Astrocyte (in vitro differentiated cells and primary cell): ENCODE data around the gene NTN1. TPM values are rescaled to one million over a fixed set of nuclear protein-coding genes. Genes with fewer than 3 reads are reported as not detected.

ENCODE experiments used
- DNase-seq: peaks from one replicate; pipeline ENCODE4 v3.0.0-alpha.2; 2010; ENCODE audit warnings: low read depth
- FAIRE-seq: peaks from 2 replicates; lab custom pipeline; 2011; peaks lifted over from hg19 to GRCh38; lab: Jason Lieb, UNC
- H2AFZ ChIP-seq: 2 replicates; pipeline ENCODE4 v1.6.0; 2012; ENCODE audit warnings: low read depth, low read length, inconsistent platforms
- H3K27ac ChIP-seq: 2 replicates; pipeline ENCODE4 v1.5.1; 2011; ENCODE audit warnings: low read depth, low read length, inconsistent platforms
- H3K27me3 ChIP-seq: 2 replicates; pipeline ENCODE4 v1.6.0; 2011; ENCODE audit warnings: low read length, inconsistent platforms; ENCODE audit not compliant: insufficient read depth
- H3K36me3 ChIP-seq: 2 replicates; pipeline ENCODE4 v1.5.1; 2011; ENCODE audit warnings: low read length, inconsistent platforms; ENCODE audit not compliant: insufficient read depth
- H3K4me1 ChIP-seq: 2 replicates; pipeline ENCODE4 v1.5.1; 2011; ENCODE audit warnings: low read length, inconsistent platforms; ENCODE audit not compliant: insufficient read depth
- H3K4me2 ChIP-seq: 2 replicates; pipeline ENCODE4 v1.6.0; 2012; ENCODE audit warnings: low read length, inconsistent platforms
- H3K4me3 ChIP-seq: 2 replicates; pipeline ENCODE4 v1.5.1; 2011; ENCODE audit warnings: low read depth, mild to moderate bottlenecking, low read length, inconsistent platforms; ENCODE audit not compliant: insufficient read depth
- H3K79me2 ChIP-seq: 2 replicates; pipeline ENCODE4 v1.6.0; 2012; ENCODE audit warnings: mild to moderate bottlenecking, low read length, inconsistent platforms; ENCODE audit not compliant: insufficient read depth
- H3K9ac ChIP-seq: 2 replicates; pipeline ENCODE4 v1.6.0; 2012; ENCODE audit warnings: mild to moderate bottlenecking, low read length, inconsistent platforms
- H3K9me3 ChIP-seq: 2 replicates; pipeline ENCODE4 v1.5.1; 2012; ENCODE audit warnings: low read depth, mild to moderate bottlenecking, low read length, inconsistent platforms; ENCODE audit not compliant: insufficient read depth
- H4K20me1 ChIP-seq: 2 replicates; pipeline ENCODE4 v1.6.0; 2012; ENCODE audit warnings: low read length, inconsistent platforms; ENCODE audit not compliant: insufficient read depth
- H3K27ac Mint-ChIP-seq: one replicate; pipeline ENCODE4 v1.8.0; 2021; ENCODE audit warnings: mild to moderate bottlenecking, mixed read lengths; ENCODE audit not compliant: unreplicated experiment
- H3K27me3 Mint-ChIP-seq: one replicate; pipeline ENCODE4 v1.8.0; 2021; ENCODE audit warnings: low read depth, mixed read lengths; ENCODE audit not compliant: unreplicated experiment
- H3K36me3 Mint-ChIP-seq: one replicate; pipeline ENCODE4 v1.8.0; 2021; ENCODE audit warnings: low read depth, mixed read lengths; ENCODE audit not compliant: unreplicated experiment
- H3K4me1 Mint-ChIP-seq: one replicate; pipeline ENCODE4 v1.8.0; 2021; ENCODE audit warnings: low read depth, mixed read lengths; ENCODE audit not compliant: unreplicated experiment
- H3K4me3 Mint-ChIP-seq: one replicate; pipeline ENCODE4 v1.8.0; 2021; ENCODE audit warnings: mild to moderate bottlenecking, moderate library complexity, mixed read lengths; ENCODE audit not compliant: unreplicated experiment
- H3K9me3 Mint-ChIP-seq: one replicate; pipeline ENCODE4 v1.8.0; 2021; ENCODE audit warnings: mild to moderate bottlenecking, mixed read lengths; ENCODE audit not compliant: unreplicated experiment
- EZH2 ChIP-seq: IDR thresholded peaks from 2 replicates; pipeline ENCODE4 v1.6.1; 2012; ENCODE audit warnings: mild to moderate bottlenecking, low read length, inconsistent platforms; ENCODE audit not compliant: insufficient read depth
- total RNA-seq: library from RNA; stranded (reverse); gene quantifications from 2 replicates; pipeline ENCODE4 v1.2.1, GENCODE V29; 2021
- TF ChIP-seq, protein P1 (sequence below): IDR thresholded peaks from 2 replicates; pipeline ENCODE4 v1.5.1; 2011; ENCODE audit warnings: low read depth, mild to moderate bottlenecking, inconsistent platforms, low read length, moderate library complexity; ENCODE audit not compliant: insufficient read depth

Gene NTN1
- total RNA-seq, 1 donor from 2014 or later, result 9.8 TPM

DNA sequence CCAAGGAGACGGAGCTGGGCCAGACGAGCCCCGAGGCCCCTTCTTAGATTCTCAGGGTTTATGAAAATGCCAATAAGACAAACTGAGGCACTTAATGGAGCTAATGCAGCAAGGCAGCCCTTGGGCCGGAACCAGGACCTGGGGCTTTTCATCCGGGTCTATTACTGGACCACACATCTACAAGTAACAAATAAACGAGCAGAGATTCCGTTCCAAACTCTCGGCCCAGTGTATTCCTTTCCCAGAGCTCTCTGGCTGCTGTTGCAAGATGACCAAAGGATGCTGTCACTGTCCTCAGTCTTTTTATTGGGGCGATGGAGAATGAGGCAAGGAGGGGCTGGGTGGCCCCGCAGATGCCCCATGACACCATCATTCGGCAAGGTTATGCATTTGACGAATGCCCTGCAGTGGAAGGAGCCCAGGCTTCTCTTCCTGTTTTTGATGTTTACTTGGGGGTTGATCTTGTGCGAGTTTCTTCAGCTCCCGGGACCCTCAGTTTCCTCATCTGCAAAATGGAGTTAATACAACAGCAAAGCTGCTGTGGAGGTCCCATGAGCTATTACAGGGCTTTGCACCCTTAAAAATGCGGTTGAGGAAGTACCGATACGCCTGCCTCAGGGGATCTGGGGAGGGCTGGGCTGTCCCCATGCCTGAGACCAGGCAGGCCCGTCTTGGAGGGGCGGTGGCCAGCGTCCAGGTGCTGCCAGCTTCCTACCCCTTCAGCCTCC is 1.1 kb upstream of the NTN1 start:
- Histone ChIP-seq H3K4me3 (peak overlapping the region; percentile 54), H4K20me1 (peaks cover 17% of the 10 kb centered on the region)
- TF ChIP-seq, protein P1, sequence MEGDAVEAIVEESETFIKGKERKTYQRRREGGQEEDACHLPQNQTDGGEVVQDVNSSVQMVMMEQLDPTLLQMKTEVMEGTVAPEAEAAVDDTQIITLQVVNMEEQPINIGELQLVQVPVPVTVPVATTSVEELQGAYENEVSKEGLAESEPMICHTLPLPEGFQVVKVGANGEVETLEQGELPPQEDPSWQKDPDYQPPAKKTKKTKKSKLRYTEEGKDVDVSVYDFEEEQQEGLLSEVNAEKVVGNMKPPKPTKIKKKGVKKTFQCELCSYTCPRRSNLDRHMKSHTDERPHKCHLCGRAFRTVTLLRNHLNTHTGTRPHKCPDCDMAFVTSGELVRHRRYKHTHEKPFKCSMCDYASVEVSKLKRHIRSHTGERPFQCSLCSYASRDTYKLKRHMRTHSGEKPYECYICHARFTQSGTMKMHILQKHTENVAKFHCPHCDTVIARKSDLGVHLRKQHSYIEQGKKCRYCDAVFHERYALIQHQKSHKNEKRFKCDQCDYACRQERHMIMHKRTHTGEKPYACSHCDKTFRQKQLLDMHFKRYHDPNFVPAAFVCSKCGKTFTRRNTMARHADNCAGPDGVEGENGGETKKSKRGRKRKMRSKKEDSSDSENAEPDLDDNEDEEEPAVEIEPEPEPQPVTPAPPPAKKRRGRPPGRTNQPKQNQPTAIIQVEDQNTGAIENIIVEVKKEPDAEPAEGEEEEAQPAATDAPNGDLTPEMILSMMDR, result no peak
- no peak for TF ChIP-seq EZH2

DNA sequence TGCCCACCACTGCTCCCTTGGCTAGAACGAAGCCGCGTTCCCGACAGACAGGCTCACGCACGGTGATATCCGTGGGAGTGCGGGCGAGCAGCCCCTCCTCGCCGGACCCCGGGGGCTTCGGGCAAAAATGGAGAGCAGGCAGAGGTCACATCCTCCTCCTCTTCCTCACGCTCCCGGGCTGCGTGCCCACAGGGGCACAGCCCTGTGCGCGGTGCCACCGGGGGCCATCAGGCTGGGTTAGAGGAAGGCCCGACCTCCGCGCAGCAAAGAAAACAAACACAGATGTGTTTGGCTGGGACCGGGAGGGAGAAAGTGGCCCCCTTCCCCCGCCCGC is 519 bp upstream of the NTN1 start:
- Mint-ChIP-seq H3K4me3 (no peak overlapping the region), H3K36me3 (no peaks in the 10 kb centered on the region), H3K9me3 (no peaks in the 10 kb centered on the region), H3K27ac (no peak overlapping the region), H3K4me1 (peaks cover 2% of the 10 kb centered on the region), H3K27me3 (peaks cover 43% of the 10 kb centered on the region)
- peak overlapping the region; percentile 88 for H3K4me2 ChIP-seq
- H3K27me3 ChIP-seq, result peaks cover 49% of the 10 kb centered on the region
- H3K4me3 ChIP-seq, result peak overlapping the region; percentile 54
- peaks cover 12% of the 10 kb centered on the region for H3K4me1 ChIP-seq
- H3K9ac ChIP-seq, result peak overlapping the region; percentile 57
- H3K9me3 ChIP-seq, result peaks cover 2% of the 10 kb centered on the region
- no peaks in the 10 kb centered on the region for H3K79me2 ChIP-seq
- TF ChIP-seq EZH2, result no peak
- TF ChIP-seq, protein P1, result no peak
- FAIRE-seq, result no peak
- no peaks in the 10 kb centered on the region for H3K36me3 ChIP-seq
- H3K27ac ChIP-seq, result no peak overlapping the region
- DNase-seq, result no peak
- peaks cover 17% of the 10 kb centered on the region for H4K20me1 ChIP-seq
- H2AFZ ChIP-seq, result peak overlapping the region; percentile 52

More for the DNA sequence above, 1.1 kb upstream of the NTN1 start:
- FAIRE-seq (no peak), DNase-seq (no peak)
- Histone ChIP-seq H3K36me3 (no peaks in the 10 kb centered on the region), H3K9ac (peak overlapping the region; percentile 57), H3K4me1 (peaks cover 12% of the 10 kb centered on the region), H3K4me2 (peak overlapping the region; percentile 88), H2AFZ (no peak overlapping the region), H3K27ac (no peak overlapping the region), H3K79me2 (no peaks in the 10 kb centered on the region), H3K27me3 (peaks cover 49% of the 10 kb centered on the region), H3K9me3 (peaks cover 2% of the 10 kb centered on the region)
- peak overlapping the region; percentile 8 for H3K27ac Mint-ChIP-seq
- H3K36me3 Mint-ChIP-seq, result no peaks in the 10 kb centered on the region
- peaks cover 2% of the 10 kb centered on the region for H3K4me1 Mint-ChIP-seq
- H3K4me3 Mint-ChIP-seq, result peak overlapping the region; percentile 77
- H3K27me3 Mint-ChIP-seq, result peaks cover 39% of the 10 kb centered on the region
- H3K9me3 Mint-ChIP-seq, result no peaks in the 10 kb centered on the region

DNA sequence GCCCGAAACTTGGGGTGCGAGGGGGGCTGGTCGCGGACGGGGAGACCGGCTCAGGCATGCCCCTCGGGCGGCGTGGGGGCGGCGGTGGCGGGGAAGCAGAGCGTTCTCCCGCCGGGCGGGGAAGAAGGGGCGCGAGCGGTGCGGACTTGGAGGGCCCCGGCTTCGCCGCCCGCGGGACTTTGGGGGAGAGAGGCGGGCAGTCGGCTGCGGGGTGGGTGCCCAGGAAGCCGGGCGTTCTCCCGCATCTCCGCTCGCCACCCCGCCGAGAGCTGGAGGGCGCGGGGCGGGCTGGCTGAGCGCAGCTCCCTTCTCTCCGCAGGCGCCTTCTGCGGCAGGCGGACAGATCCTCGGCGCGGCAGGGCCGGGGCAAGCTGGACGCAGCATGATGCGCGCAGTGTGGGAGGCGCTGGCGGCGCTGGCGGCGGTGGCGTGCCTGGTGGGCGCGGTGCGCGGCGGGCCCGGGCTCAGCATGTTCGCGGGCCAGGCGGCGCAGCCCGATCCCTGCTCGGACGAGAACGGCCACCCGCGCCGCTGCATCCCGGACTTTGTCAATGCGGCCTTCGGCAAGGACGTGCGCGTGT is 772 bp downstream of the NTN1 start:
- peaks cover 50% of the 10 kb centered on the region for H3K27me3 ChIP-seq
- TF ChIP-seq, protein P1, result no peak
- no peak for TF ChIP-seq EZH2
- FAIRE-seq, result no peak
- Mint-ChIP-seq H3K27ac (no peak overlapping the region), H3K27me3 (peaks cover 50% of the 10 kb centered on the region), H3K4me3 (peak overlapping the region; percentile 85), H3K4me1 (peaks cover 2% of the 10 kb centered on the region), H3K36me3 (no peaks in the 10 kb centered on the region), H3K9me3 (no peaks in the 10 kb centered on the region)
- H3K4me2 ChIP-seq, result peak overlapping the region; percentile 88
- no peaks in the 10 kb centered on the region for H3K79me2 ChIP-seq
- no peaks in the 10 kb centered on the region for H3K36me3 ChIP-seq
- peak overlapping the region; percentile 71 for H2AFZ ChIP-seq
- H3K9me3 ChIP-seq, result peaks cover 2% of the 10 kb centered on the region
- H4K20me1 ChIP-seq, result peaks cover 17% of the 10 kb centered on the region
- H3K9ac ChIP-seq, result peak overlapping the region; percentile 43
- no peak overlapping the region for H3K27ac ChIP-seq
- H3K4me3 ChIP-seq, result peak overlapping the region; percentile 54
- H3K4me1 ChIP-seq, result peaks cover 12% of the 10 kb centered on the region
- peak; percentile 27 for DNase-seq
